Adrenal gland (tissue), 12 donors: ENCODE results near the gene BCAT1. TPM values are rescaled to one million over a fixed set of nuclear protein-coding genes. Genes with fewer than 3 reads are reported as not detected.

ENCODE experiments used
- DNase-seq, 7 donors: peaks; one replicate each; pipeline ENCODE4 v3.0.0-alpha.2; 2019 to 2020
- H3K27ac ChIP-seq, 5 donors: fragments of 200-600 bp; sonication (generic) in 4 of 5; 1 replicate in 3 of 5; 2 replicates in 2 of 5; pipeline versions ENCODE4 v1.5.1 to v1.8.0; 2016 to 2020; ENCODE audit warnings: mild to moderate bottlenecking in 1 of 5
- H3K27me3 ChIP-seq: fragments of 200-600 bp; 2 replicates; pipeline ENCODE4 v1.8.0; 2021
- H3K36me3 ChIP-seq, 2 donors: fragments of 200-600 bp; replicated peaks in 1 of 2; 1 replicate in 1 of 2; 2 replicates in 1 of 2; pipeline versions ENCODE4 v1.5.1 to v1.8.0; 2018 to 2022
- H3K4me1 ChIP-seq, 2 donors: fragments of 200-600 bp; replicated peaks in 1 of 2; 1 replicate in 1 of 2; 2 replicates in 1 of 2; pipeline versions ENCODE4 v1.5.1 to v1.8.0; 2018 to 2021
- H3K4me3 ChIP-seq, 4 donors: fragments of 200-600 bp; sonication (generic) in 3 of 4; one replicate each; pipeline ENCODE4 v1.5.1; 2016 to 2018
- H3K9me3 ChIP-seq, 3 donors: fragments of 200-600 bp; sonication (generic) in 1 of 3; replicated peaks in 1 of 3; 1 replicate in 2 of 3; 2 replicates in 1 of 3; pipeline versions ENCODE4 v1.5.1 to v1.8.0; 2016 to 2021
- POLR2A ChIP-seq, 2 donors: fragments of 450-650 bp; IDR thresholded peaks; one replicate each; pipeline ENCODE4 v1.6.1; 2017; ENCODE audit warnings: antibody characterized with exemption in 2 of 2, mild to moderate bottlenecking in 2 of 2, moderate library complexity in 1 of 2
- WGBS, 4 donors: extraction: QIAGEN DNeasy Blood & Tissue Kit in 2 of 4; methylation state at CpG; one replicate each; pipeline versions ENCODE4 v1.1.5 to v1.1.7; 2013 to 2017; 5-methylcytosine and 5-hydroxymethylcytosine counted together
- intact Hi-C, 2 donors: fragments of 100-400 bp; cut with DNase I; formaldehyde crosslinking; loops; one replicate each; pipeline versions ENCODE4 v1.14.1 to v1.15.0; 2022 to 2023
- polyA plus RNA-seq, 3 donors: library from polyadenylated mRNA; stranded (reverse); fragments of 200-250 nt in 2 of 3; fragments of 350-450 nt in 1 of 3; fragmentation: Illumina TruSeq in 1 of 3; extraction: RNeasy Lipid Tissue Mini Kit (QIAGEN cat#74804) in 1 of 3; gene quantifications; one replicate each; pipeline ENCODE4 v1.2.3, GENCODE V29; 2013 to 2014
- total RNA-seq, 9 donors: library from RNA; depleted of rRNA in 4 of 9; stranded (reverse); fragments of >200 nt in 4 of 9; fragments of 120-200 nt in 1 of 9; fragmentation: NEBNext Ultra II Directional in 1 of 9; extraction: Animal tissue kit (Norgen Biotek cat#: 25700) in 1 of 9; gene quantifications; one replicate each; pipeline versions ENCODE4 v1.1.0 to v1.2.4, GENCODE V29; 2013 to 2023
- TF ChIP-seq, protein P1 (sequence below), 6 experiments: fragments of 450-650 bp in 4 of 6; fragments of 200-600 bp in 2 of 6; sonication (generic) in 1 of 6; IDR thresholded peaks; 1 replicate in 5 of 6; 2 replicates in 1 of 6; pipeline versions ENCODE4 v1.5.1 to v1.8.0; 2016 to 2021; ENCODE audit warnings: antibody characterized with exemption in 6 of 6, mild to moderate bottlenecking in 2 of 6, moderate library complexity in 1 of 6
- donor health status: healthy with polysubstance abuse.
- donor health status: Bipolar disorder and iron deficiency.
- donor health status: DM: yes; HTN: yes; CAD: no.
- donor health status: DM: no; HTN: no; CAD: no.
- donor health status: DM: no; HTN: no; CAD: no.
- donor health status: DM: yes; HTN: yes; CAD: no.

BCAT1 gene
- total and polyA plus RNA-seq, 12 donors, result 2.1 to 41.5 (median 20.1) TPM

DNA sequence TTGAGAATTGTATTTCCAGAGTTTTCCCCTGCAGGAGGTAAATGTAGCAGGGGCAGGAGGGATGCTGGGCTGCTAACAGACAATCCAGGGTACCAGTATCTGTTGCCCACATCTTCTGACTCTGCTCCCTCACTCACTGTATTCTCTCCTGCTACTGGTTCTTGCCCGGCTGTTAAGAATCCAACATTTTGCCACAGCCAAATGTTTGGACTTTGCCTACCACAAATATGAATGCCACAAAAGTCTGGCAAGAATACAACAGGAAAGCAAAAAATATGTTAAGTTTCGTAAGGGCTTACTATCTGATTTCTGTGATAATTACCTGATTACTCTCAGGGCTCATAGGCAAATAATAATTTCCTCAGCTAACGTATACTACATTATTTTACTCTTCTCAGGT is 160.0 kb downstream of the BCAT1 start:
- Histone ChIP-seq H3K27ac (no peak overlapping the region), H3K9me3 (no peaks in the 10 kb centered on the region), H3K27me3 (no peaks in the 10 kb centered on the region), H3K4me1 (no peaks in the 10 kb centered on the region), H3K36me3 (no peaks in the 10 kb centered on the region), H3K4me3 (no peak overlapping the region)
- TF ChIP-seq, protein P1, sequence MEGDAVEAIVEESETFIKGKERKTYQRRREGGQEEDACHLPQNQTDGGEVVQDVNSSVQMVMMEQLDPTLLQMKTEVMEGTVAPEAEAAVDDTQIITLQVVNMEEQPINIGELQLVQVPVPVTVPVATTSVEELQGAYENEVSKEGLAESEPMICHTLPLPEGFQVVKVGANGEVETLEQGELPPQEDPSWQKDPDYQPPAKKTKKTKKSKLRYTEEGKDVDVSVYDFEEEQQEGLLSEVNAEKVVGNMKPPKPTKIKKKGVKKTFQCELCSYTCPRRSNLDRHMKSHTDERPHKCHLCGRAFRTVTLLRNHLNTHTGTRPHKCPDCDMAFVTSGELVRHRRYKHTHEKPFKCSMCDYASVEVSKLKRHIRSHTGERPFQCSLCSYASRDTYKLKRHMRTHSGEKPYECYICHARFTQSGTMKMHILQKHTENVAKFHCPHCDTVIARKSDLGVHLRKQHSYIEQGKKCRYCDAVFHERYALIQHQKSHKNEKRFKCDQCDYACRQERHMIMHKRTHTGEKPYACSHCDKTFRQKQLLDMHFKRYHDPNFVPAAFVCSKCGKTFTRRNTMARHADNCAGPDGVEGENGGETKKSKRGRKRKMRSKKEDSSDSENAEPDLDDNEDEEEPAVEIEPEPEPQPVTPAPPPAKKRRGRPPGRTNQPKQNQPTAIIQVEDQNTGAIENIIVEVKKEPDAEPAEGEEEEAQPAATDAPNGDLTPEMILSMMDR (IDR thresholded peaks at IDR 0.05), result no peak
- TF ChIP-seq POLR2A (IDR thresholded peaks at IDR 0.05), result no peak
- intact Hi-C loops, result no loop called here
- 63 to 78% (median 70%) methylated on average over 3 of the region's 3 CpGs for WGBS, 4 donors
- DNase-seq, result no peak

DNA sequence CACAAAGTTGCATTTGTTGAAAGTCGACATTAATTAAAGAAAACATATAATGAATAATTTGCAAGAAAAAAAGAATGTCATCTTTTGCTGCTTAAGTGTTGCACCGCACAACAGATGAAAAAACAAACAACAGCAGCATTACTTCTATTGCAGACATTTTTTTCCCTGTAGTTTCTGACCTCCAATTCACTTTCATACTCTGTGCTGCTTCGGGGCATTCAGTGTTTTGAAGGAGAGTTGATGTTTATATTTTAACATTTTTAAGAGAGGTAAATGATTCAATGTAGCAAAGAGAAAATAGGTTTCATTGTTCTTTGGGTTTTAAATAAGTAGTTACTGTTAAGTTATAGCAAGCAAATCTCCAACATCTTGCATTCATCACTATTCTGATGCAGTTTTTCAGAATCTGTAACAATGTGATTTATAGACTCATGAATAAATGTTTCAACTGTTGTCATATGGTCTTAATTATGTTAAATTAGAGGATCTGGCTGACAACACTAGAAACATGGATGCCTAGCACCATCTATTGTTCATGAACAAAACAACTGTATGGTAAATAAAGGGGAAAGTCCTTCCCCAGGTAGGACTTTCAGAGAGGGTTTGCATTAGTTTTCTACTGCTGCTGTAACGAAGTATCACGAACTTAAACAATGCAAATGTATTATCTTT is 168.1 kb downstream of the BCAT1 start:
- WGBS, 4 donors, result 51 to 59% (median 54%) methylated on average over 5 of the region's 5 CpGs
- intact Hi-C loops, result no loop called here

DNA sequence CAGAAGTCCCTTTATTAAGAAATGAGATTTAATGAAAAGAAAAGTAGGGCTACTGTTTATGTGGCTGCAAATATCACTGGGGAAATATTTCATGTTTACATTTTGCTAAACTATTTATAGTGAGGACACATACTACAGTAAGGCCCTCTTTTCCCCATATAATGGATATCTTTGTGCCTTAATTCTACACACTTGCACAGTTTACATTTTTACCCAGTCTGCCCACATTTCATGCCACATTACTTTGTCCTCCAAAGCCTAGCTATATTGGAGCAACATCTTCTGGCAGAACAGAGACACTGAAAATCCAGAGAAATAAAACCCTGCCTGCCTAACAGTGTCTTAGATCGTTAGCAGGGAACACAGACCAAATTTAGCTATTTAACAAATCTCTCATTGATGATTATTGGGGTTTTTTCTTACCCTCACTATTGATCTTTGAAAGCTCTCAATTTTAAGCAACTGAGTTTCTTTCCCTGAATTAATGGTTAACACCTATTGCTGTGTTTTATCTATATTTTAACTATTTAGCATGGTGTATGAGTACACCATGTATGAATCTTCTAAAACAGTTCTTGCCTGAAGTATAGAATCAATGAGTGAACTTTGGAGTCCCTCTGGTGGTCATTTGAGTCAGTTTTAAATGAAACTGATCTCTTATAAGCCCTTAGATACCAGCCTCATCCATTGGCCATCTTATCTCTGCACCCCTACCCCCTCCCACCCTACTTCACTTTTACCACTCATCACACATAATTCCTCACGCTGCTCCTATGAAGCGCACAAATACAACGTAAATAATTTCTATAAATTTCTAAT is 170.2 kb downstream of the BCAT1 start:
- no peaks in the 10 kb centered on the region for H3K27me3 ChIP-seq
- no peaks in the 10 kb centered on the region for H3K9me3 ChIP-seq
- no peak overlapping the region for H3K4me3 ChIP-seq
- WGBS, 4 donors, result 54 to 63% (median 56%) methylated on average over 4 of the region's 4 CpGs
- H3K36me3 ChIP-seq, result no peaks in the 10 kb centered on the region
- TF ChIP-seq, protein P1 (IDR thresholded peaks at IDR 0.05), result peak in 3 of 6 experiments; percentile 4 to 44 (median 27)
- TF ChIP-seq POLR2A (IDR thresholded peaks at IDR 0.05), result no peak
- H3K27ac ChIP-seq, result no peak overlapping the region
- H3K4me1 ChIP-seq, result no peaks in the 10 kb centered on the region
- DNase-seq, result no peak
- intact Hi-C loops, result no loop called here

More for the DNA sequence above, 168.1 kb downstream of the BCAT1 start:
- TF ChIP-seq POLR2A (IDR thresholded peaks at IDR 0.05), result no peak
- TF ChIP-seq, protein P1 (IDR thresholded peaks at IDR 0.05), result no peak
- DNase-seq, result no peak
- H3K4me3 ChIP-seq, result no peak overlapping the region
- no peaks in the 10 kb centered on the region for H3K36me3 ChIP-seq
- H3K27ac ChIP-seq, result no peak overlapping the region
- no peaks in the 10 kb centered on the region for H3K27me3 ChIP-seq
- H3K4me1 ChIP-seq, result no peaks in the 10 kb centered on the region
- H3K9me3 ChIP-seq, result no peaks in the 10 kb centered on the region

DNA sequence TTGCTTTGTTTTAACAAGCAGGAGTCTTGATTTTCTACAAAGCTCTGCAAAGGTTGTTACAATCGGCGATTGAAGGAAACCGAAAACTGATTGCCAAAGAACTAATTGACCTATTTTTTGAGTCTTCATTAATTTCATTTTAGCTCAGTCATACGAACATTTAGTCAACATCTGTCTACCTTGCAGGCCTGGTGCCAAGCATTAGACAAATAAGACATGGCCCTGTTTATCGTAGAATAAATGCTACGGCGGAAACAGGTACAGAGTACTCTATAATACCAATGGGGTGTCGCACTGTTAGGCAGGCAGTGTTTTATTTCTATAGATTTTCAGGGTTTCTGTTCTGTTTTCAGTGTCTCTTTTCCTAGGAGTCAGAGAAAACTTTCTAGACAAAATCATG is 171.5 kb downstream of the BCAT1 start:
- 70 to 88% (median 83%) methylated on average over 8 of the region's 8 CpGs for WGBS, 4 donors
- peak in 1 of 7 donors; percentile 50 for DNase-seq
- Histone ChIP-seq H3K9me3 (no peaks in the 10 kb centered on the region), H3K36me3 (no peaks in the 10 kb centered on the region), H3K27ac (no peak overlapping the region), H3K4me3 (no peak overlapping the region), H3K27me3 (no peaks in the 10 kb centered on the region), H3K4me1 (no peaks in the 10 kb centered on the region)
- intact Hi-C loops, result no loop called here
- TF ChIP-seq, protein P1 (IDR thresholded peaks at IDR 0.05), result no peak
- no peak for TF ChIP-seq POLR2A (IDR thresholded peaks at IDR 0.05)
